Panc1 (cell line): ENCODE data around the gene ADCK2. TPM values are rescaled to one million over a fixed set of nuclear protein-coding genes. Genes with fewer than 3 reads are reported as not detected.

ENCODE experiments used
- ATAC-seq: fragments of 200-7000 bp; cut with Tn5 transposase; 2 replicates; pipeline ENCODE4 v1.9.1; 2020; ENCODE audit warnings: mild to moderate bottlenecking, moderate library complexity
- BruUV-seq: library from RNA; stranded (reverse); fragments of 400-500 nt; replicated peaks from 2 replicates; lab custom pipeline; 2021; lab: Mats Ljungman, UMichigan
- CTCF ChIA-PET: fragments of 300-600 bp; sonication (Branson Sonifier 250); formaldehyde crosslinking; loops from one replicate; lab custom pipeline; 2022; ENCODE audit warnings: antibody characterized with exemption; lab: Charles Lee
- POLR2A ChIA-PET: fragments of 300-600 bp; sonication (Branson Sonifier 250); formaldehyde crosslinking; loops from one replicate; lab custom pipeline; 2022; ENCODE audit warnings: antibody characterized with exemption; lab: Charles Lee
- DNase-seq: peaks from one replicate; pipeline ENCODE4 v3.0.0-alpha.2; 2010; ENCODE audit warnings: low read depth, low spot score
- H3K27ac ChIP-seq: 2 replicates; pipeline ENCODE4 v1.5.1; 2011; ENCODE audit warnings: mild to moderate bottlenecking, low read length, inconsistent platforms
- H3K27me3 ChIP-seq: fragments of 200-500 bp; sonication (Bioruptor generic); 2 replicates; pipeline ENCODE4 v1.6.0; 2014; ENCODE audit warnings: low read length, inconsistent platforms; ENCODE audit not compliant: control insufficient read depth, insufficient read depth
- H3K36me3 ChIP-seq: fragments of 200-500 bp; sonication (Bioruptor generic); 2 replicates; pipeline ENCODE4 v1.5.1; 2014; ENCODE audit warnings: inconsistent platforms, mild to moderate bottlenecking, low read length, moderate library complexity; ENCODE audit not compliant: control insufficient read depth, insufficient read depth
- H3K4me1 ChIP-seq: 2 replicates; pipeline ENCODE4 v1.5.1; 2011; ENCODE audit warnings: inconsistent platforms, mild to moderate bottlenecking, low read length, moderate library complexity; ENCODE audit not compliant: control insufficient read depth, insufficient read depth
- H3K4me3 ChIP-seq, 2 experiments: 2 replicates each; pipeline ENCODE4 v1.5.1; 2011 to 2012; ENCODE audit warnings: low read depth in 2 of 2, low read length in 2 of 2, mild to moderate bottlenecking in 2 of 2, inconsistent platforms in 1 of 2, moderate library complexity in 1 of 2
- H3K9me3 ChIP-seq: fragments of 200-500 bp; sonication (Bioruptor generic); 2 replicates; pipeline ENCODE4 v1.5.1; 2014; ENCODE audit warnings: low read depth, mild to moderate bottlenecking, inconsistent platforms, low read length, moderate library complexity; ENCODE audit not compliant: control insufficient read depth, insufficient read depth
- POLR2AphosphoS5 ChIP-seq: IDR thresholded peaks from 2 replicates; pipeline ENCODE4 v1.6.1; 2012; ENCODE audit warnings: mild to moderate bottlenecking, low read depth, low read length, moderate library complexity
- REST ChIP-seq, 2 experiments: IDR thresholded peaks; 2 replicates each; pipeline ENCODE4 v1.6.1; 2011 to 2012; ENCODE audit warnings: low read depth in 2 of 2, control low read depth in 1 of 2, low read length in 1 of 2, mild to moderate bottlenecking in 1 of 2, moderate library complexity in 1 of 2; ENCODE audit not compliant: insufficient read depth in 1 of 2
- SIN3A ChIP-seq: IDR thresholded peaks from 2 replicates; pipeline ENCODE4 v1.6.1; 2012; ENCODE audit warnings: low read depth, mild to moderate bottlenecking, low read length, moderate library complexity, borderline replicate concordance; ENCODE audit not compliant: insufficient read depth
- TCF7L2 ChIP-seq: IDR thresholded peaks from 2 replicates; pipeline ENCODE4 v1.6.1; 2011; ENCODE audit warnings: mild to moderate bottlenecking, low read depth, low read length, inconsistent platforms
- in situ Hi-C: cut with HindIII; loops from 2 replicates; pipeline ENCODE4 v1.10.0; 2016; ENCODE audit warnings: low sequenced_read_pairs, low pct_unique_long_range_greater_than_20kb
- intact Hi-C: fragments of 100-400 bp; cut with micrococcal nuclease; formaldehyde crosslinking; loops from one replicate; pipeline ENCODE4 v1.10.0; 2022; ENCODE audit not compliant: unreplicated experiment
- total RNA-seq: library from RNA; stranded (reverse); gene quantifications from one replicate; pipeline ENCODE4 v1.2.1, GENCODE V29; 2021; ENCODE audit not compliant: unreplicated experiment
- TF ChIP-seq, protein P1 (sequence below): fragments of 450-650 bp; IDR thresholded peaks from 2 replicates; pipeline ENCODE4 v1.5.1; 2017; ENCODE audit warnings: mild to moderate bottlenecking

The ADCK2 gene
- total RNA-seq, 1 experiment from 2014 or later, result 21.6 TPM

DNA sequence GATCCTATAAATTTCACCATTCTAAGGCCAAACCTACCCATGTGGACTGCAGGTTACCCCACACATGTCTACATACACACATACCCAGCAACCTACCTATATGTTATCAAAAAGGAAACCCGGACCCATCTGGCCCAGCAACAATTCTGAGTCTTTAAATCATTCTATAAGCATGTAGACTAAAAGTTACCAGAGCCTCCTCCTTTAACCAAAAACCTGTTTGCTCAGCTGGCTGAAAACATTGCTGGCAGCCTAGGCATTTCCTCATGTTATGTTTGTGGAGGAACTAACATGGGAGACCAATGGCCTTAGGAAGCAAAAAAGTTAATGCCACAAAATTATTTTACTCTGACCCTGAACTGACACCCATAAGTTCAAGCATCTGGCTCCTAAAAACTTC lies 5.3 kb upstream of the ADCK2 start:
- POLR2A ChIA-PET, result no interaction called here

GRCh38 chr7:140668641-140669040 lies 4.1 kb upstream of the ADCK2 start:
- BruUV-seq, result no TSS peak
- ChIA-PET POLR2A (no interaction called here), CTCF (no interaction called here)
- intact Hi-C loops, result no loop called here
- no peaks in the 10 kb centered on the region for H3K36me3 ChIP-seq
- no peaks in the 10 kb centered on the region; the same call in 1 of the 2 replicates for H3K4me1 ChIP-seq
- in situ Hi-C loops, result no loop called here
- no peak for DNase-seq
- TF ChIP-seq SIN3A (no peak), TCF7L2 (no peak), REST (IDR thresholded peaks at IDR 0.05; ENCODE audit: insufficient read depth in 1 of 2, low read depth in 2 of 2, low read length in 1 of 2) (no peak), POLR2AphosphoS5 (no peak)
- TF ChIP-seq, protein P1, sequence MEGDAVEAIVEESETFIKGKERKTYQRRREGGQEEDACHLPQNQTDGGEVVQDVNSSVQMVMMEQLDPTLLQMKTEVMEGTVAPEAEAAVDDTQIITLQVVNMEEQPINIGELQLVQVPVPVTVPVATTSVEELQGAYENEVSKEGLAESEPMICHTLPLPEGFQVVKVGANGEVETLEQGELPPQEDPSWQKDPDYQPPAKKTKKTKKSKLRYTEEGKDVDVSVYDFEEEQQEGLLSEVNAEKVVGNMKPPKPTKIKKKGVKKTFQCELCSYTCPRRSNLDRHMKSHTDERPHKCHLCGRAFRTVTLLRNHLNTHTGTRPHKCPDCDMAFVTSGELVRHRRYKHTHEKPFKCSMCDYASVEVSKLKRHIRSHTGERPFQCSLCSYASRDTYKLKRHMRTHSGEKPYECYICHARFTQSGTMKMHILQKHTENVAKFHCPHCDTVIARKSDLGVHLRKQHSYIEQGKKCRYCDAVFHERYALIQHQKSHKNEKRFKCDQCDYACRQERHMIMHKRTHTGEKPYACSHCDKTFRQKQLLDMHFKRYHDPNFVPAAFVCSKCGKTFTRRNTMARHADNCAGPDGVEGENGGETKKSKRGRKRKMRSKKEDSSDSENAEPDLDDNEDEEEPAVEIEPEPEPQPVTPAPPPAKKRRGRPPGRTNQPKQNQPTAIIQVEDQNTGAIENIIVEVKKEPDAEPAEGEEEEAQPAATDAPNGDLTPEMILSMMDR, result no peak
- ATAC-seq, result no peak
- no peaks in the 10 kb centered on the region for H3K27me3 ChIP-seq
- no peaks in the 10 kb centered on the region for H3K9me3 ChIP-seq
- no peak overlapping the region for H3K27ac ChIP-seq
- no peak overlapping the region for H3K4me3 ChIP-seq

More for the DNA sequence above, 5.3 kb upstream of the ADCK2 start:
- Histone ChIP-seq H3K4me1 (no peaks in the 10 kb centered on the region), H3K36me3 (no peaks in the 10 kb centered on the region), H3K4me3 (no peak overlapping the region), H3K9me3 (no peaks in the 10 kb centered on the region), H3K27me3 (no peaks in the 10 kb centered on the region), H3K27ac (no peak overlapping the region)
- intact Hi-C loops, result no loop called here
- TF ChIP-seq, protein P1, result no peak
- TF ChIP-seq SIN3A (no peak), TCF7L2 (no peak), REST (IDR thresholded peaks at IDR 0.05; ENCODE audit: insufficient read depth in 1 of 2, low read depth in 2 of 2, low read length in 1 of 2) (no peak)
- CTCF ChIA-PET, result no interaction called here
- no peak for DNase-seq
- BruUV-seq, result no TSS peak
- no peak for ATAC-seq
- in situ Hi-C loops, result no loop called here
